Upper lobe of right lung (tissue), 1 donor: ENCODE measurements around the gene MCF2. TPM values are rescaled to one million over a fixed set of nuclear protein-coding genes. Genes with fewer than 3 reads are reported as not detected.

ENCODE experiments used
- ATAC-seq: fragments of 200-7000 bp; cut with Tn5 transposase; one replicate; pipeline ENCODE4 v1.9.1; 2020; ENCODE audit warnings: mild to moderate bottlenecking, moderate library complexity
- DNase-seq: peaks from one replicate; pipeline ENCODE4 v3.0.0-alpha.2; 2020
- H3K27ac ChIP-seq: fragments of 200-600 bp; one replicate; pipeline ENCODE4 v1.8.0; 2022
- H3K27me3 ChIP-seq: fragments of 200-600 bp; one replicate; pipeline ENCODE4 v1.8.0; 2022; ENCODE audit warnings: mild to moderate bottlenecking
- H3K36me3 ChIP-seq: fragments of 200-600 bp; one replicate; pipeline ENCODE4 v1.8.0; 2022
- H3K4me1 ChIP-seq: fragments of 200-600 bp; one replicate; pipeline ENCODE4 v1.8.0; 2022
- H3K4me3 ChIP-seq: fragments of 200-600 bp; one replicate; pipeline ENCODE4 v1.8.0; 2022; ENCODE audit warnings: mild to moderate bottlenecking
- H3K9me3 ChIP-seq: fragments of 200-600 bp; one replicate; pipeline ENCODE4 v1.8.0; 2022
- intact Hi-C: fragments of 100-400 bp; cut with DNase I; formaldehyde crosslinking; loops from one replicate; pipeline ENCODE4 v1.11.0; 2022
- total RNA-seq: library from RNA; stranded (reverse); fragmentation: NEBNext Ultra II Directional; extraction: Animal tissue kit (Norgen Biotek cat#: 25700); gene quantifications from one replicate; pipeline ENCODE4 v1.2.1, GENCODE V29; 2021
- TF ChIP-seq, protein P1 (sequence below): fragments of 200-600 bp; IDR thresholded peaks from one replicate; pipeline ENCODE4 v1.8.0; 2022; ENCODE audit warnings: antibody characterized with exemption
- donor health status: DM: no; HTN: yes; CAD: no; lungs with severe emphysema.

The MCF2 gene
- total RNA-seq, 1 donor from 2014 or later, result not detected

DNA sequence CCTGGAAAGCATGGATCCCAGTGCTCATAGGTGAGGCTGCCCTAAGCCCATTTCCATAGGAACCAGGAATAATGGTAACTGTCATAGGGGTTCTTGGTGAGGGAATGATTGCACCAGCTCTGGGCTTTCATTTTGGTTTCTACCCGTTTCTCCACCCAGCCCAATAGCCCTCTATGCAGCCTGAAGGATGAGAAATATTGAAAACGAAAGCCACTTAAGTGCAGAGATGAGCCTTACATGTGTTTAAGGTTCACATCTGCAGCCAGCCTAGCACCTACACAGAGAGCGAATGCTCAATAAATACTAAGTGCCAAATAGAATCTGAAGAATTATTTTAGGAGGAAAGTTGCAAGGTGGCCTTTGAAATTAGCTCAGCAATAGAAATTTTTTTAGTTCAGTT is 60.4 kb downstream of the MCF2 start:
- H3K36me3 ChIP-seq, result no peaks in the 10 kb centered on the region
- H3K4me1 ChIP-seq, result no peaks in the 10 kb centered on the region

DNA sequence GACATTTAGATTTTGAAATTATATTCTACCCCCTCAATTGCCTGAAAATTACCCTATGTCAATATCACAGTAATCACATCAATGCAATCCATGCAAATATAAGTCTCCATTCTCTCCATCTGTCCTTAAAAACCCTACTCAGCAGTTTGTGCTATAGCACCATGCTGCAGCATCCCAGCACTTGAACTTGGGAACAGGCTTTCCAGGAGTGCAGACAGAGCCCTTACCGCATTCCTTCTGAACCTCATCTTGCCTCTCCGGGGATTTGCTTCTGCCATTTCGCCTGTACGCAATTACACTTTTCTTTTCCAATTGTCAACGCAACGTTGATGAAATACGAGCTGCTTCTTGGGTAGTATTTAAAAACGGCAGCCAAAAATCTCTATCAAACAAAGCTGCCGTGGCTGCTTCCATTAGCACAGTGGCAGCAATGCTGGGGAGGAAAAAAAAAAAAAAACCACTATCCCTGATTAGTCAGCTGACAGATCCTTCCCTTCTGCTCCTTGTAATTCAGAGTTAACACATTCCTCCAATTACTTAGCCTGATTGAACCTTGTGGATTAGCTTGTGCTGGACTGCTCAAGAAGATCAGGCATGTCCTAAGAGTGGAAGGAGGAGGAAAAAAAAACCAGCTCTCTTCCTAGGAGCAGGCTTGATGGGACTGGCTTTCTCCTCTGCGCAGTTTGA is 65.6 kb downstream of the MCF2 start:
- Histone ChIP-seq H3K27ac (no peak overlapping the region), H3K4me3 (no peak overlapping the region), H3K9me3 (no peaks in the 10 kb centered on the region), H3K27me3 (no peaks in the 10 kb centered on the region), H3K4me1 (no peaks in the 10 kb centered on the region), H3K36me3 (no peaks in the 10 kb centered on the region)
- intact Hi-C loops, result no loop called here
- TF ChIP-seq, protein P1, sequence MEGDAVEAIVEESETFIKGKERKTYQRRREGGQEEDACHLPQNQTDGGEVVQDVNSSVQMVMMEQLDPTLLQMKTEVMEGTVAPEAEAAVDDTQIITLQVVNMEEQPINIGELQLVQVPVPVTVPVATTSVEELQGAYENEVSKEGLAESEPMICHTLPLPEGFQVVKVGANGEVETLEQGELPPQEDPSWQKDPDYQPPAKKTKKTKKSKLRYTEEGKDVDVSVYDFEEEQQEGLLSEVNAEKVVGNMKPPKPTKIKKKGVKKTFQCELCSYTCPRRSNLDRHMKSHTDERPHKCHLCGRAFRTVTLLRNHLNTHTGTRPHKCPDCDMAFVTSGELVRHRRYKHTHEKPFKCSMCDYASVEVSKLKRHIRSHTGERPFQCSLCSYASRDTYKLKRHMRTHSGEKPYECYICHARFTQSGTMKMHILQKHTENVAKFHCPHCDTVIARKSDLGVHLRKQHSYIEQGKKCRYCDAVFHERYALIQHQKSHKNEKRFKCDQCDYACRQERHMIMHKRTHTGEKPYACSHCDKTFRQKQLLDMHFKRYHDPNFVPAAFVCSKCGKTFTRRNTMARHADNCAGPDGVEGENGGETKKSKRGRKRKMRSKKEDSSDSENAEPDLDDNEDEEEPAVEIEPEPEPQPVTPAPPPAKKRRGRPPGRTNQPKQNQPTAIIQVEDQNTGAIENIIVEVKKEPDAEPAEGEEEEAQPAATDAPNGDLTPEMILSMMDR, result no peak
- DNase-seq, result no peak
- ATAC-seq, result no peak

More for the DNA sequence above, 60.4 kb downstream of the MCF2 start:
- intact Hi-C loops, result no loop called here
- ATAC-seq (no peak), DNase-seq (no peak)
- Histone ChIP-seq H3K27me3 (no peaks in the 10 kb centered on the region), H3K9me3 (no peaks in the 10 kb centered on the region), H3K4me3 (no peak overlapping the region), H3K27ac (no peak overlapping the region)
- TF ChIP-seq, protein P1, result no peak

DNA sequence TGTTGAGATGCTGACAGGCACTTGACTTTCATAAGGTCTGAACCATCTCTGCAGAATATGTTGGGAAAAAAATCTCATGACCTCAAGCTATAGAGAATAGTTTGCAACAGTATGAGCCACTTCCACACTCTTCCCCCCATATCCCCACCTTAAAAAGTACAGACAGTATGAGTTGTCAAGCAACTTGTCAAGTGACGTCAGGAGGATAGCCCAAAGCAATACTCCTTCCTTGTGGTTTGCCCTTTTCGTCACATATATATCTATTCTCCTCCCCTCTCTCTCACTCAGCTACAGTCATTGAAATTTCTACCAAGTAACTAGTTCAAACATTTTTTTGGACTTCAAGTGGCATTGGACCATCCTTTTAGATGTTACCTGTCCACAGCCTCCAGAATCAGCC is 67.7 kb downstream of the MCF2 start:
- no peak overlapping the region for H3K4me3 ChIP-seq
- ATAC-seq, result no peak
- H3K27ac ChIP-seq, result no peak overlapping the region
- no peaks in the 10 kb centered on the region for H3K9me3 ChIP-seq
- DNase-seq, result no peak
- intact Hi-C loops, result no loop called here
- no peaks in the 10 kb centered on the region for H3K4me1 ChIP-seq
- TF ChIP-seq, protein P1, result no peak
- H3K27me3 ChIP-seq, result no peaks in the 10 kb centered on the region
- H3K36me3 ChIP-seq, result no peaks in the 10 kb centered on the region

DNA sequence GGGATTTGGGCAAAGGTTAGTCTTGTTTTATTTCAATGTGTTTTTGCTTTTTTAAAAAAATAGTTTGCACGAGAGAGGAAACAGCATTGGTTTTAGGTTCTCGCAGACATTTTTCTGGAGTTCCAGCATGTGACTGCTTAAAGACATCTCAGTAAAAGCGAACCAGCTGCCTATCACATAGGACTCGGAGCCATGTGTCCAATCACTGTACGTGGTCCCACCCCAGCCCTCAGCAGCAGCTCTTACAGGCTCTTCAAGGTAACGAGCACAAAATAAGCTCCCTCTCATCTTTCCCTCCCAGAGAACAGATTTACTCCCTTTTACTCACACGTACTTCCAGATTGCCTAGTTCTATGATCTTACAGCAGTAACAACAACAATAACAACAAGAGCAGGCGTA is 68.7 kb downstream of the MCF2 start:
- H3K27ac ChIP-seq, result no peak overlapping the region
- H3K36me3 ChIP-seq, result no peaks in the 10 kb centered on the region
- ATAC-seq, result no peak
- no peaks in the 10 kb centered on the region for H3K27me3 ChIP-seq
- no peak overlapping the region for H3K4me3 ChIP-seq
- TF ChIP-seq, protein P1, result no peak
- intact Hi-C loops, result no loop called here
- H3K4me1 ChIP-seq, result no peaks in the 10 kb centered on the region
- DNase-seq, result no peak
- no peaks in the 10 kb centered on the region for H3K9me3 ChIP-seq

DNA sequence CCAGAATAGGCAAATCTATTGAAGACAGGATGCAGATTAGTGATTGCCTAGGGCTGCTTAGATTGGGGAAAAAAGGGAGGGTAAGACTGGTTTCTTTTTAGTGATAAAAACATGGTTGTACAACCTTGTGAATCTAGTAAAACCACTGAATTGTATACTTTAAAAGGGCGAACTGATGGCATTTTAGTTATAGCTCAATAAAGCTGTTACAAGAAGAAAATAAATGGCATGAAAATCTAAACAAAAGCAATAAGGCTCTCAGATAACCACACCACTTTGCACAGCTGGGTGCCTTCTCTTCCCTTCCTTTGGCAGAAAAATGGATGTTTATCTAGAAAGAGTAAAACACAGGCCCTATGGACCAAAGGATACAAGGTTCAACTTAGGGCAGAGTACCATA is 107.9 kb downstream of the MCF2 start:
- ATAC-seq (no peak), DNase-seq (no peak)
- Histone ChIP-seq H3K9me3 (no peaks in the 10 kb centered on the region), H3K4me3 (no peak overlapping the region), H3K36me3 (no peaks in the 10 kb centered on the region), H3K27ac (no peak overlapping the region), H3K4me1 (no peaks in the 10 kb centered on the region), H3K27me3 (no peaks in the 10 kb centered on the region)
- intact Hi-C loops, result no loop called here
- TF ChIP-seq, protein P1, result no peak

DNA sequence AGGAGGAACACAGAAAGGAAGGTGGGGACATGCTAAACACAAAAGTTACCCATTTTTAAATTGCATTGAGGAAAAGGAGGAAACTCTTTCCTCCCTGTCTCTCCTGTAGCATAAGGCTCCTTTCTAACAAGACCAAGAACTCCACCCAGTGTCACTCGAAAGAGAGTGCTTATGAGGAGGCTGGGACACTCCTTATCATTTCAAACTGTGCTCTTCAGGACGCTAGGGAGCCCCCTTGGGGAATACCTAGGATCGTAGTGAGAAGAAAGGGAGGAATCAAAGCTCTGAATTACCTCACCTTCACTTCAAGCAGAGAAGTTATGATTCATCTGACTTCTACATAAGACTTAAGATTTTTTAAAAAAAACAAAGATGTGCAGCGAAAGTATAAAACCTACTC is 111.9 kb downstream of the MCF2 start:
- DNase-seq, result no peak
- ATAC-seq, result no peak
- H3K4me1 ChIP-seq, result no peaks in the 10 kb centered on the region
- H3K36me3 ChIP-seq, result no peaks in the 10 kb centered on the region
- H3K9me3 ChIP-seq, result no peaks in the 10 kb centered on the region
- intact Hi-C loops, result no loop called here
- H3K4me3 ChIP-seq, result no peak overlapping the region
- H3K27me3 ChIP-seq, result no peaks in the 10 kb centered on the region
- TF ChIP-seq, protein P1, result no peak
- H3K27ac ChIP-seq, result no peak overlapping the region
